NCI-H187 (cell line): Measurements from ENCODE around the gene RIPOR2.

Source experiments
- DNase-seq, 2 experiments: peaks; one replicate each; lab custom pipeline; 2025; lab: John Stamatoyannopoulos, UW

RIPOR2 gene

GRCh38 chr6:24847402-24847801, 88.4 kb downstream of the RIPOR2 start:
- DNase-seq = no peak

GRCh38 chr6:24845578-24845977, 90.2 kb downstream of the RIPOR2 start:
- DNase-seq = no peak

- DNase-seq = no peak
Measured at GRCh38 chr6:24844903-24845302, 90.9 kb downstream of the RIPOR2 start.

GRCh38 chr6:24844061-24844460, 91.7 kb downstream of the RIPOR2 start:
- DNase-seq = no peak

- DNase-seq = no peak
Measured at GRCh38 chr6:24840187-24840586, 95.6 kb downstream of the RIPOR2 start.

GRCh38 chr6:24838994-24839393, 96.8 kb downstream of the RIPOR2 start:
- no peak for DNase-seq

GRCh38 chr6:24838081-24838480, 97.7 kb downstream of the RIPOR2 start:
- DNase-seq = no peak

- no peak for DNase-seq
Measured at GRCh38 chr6:24836109-24836508, 99.7 kb downstream of the RIPOR2 start.

GRCh38 chr6:24833711-24834386, 101.9 kb downstream of the RIPOR2 start:
- no peak for DNase-seq

GRCh38 chr6:24832794-24833193, 103.0 kb downstream of the RIPOR2 start:
- DNase-seq = no peak

GRCh38 chr6:24831771-24832716, 103.7 kb downstream of the RIPOR2 start:
- DNase-seq = no peak

- DNase-seq = no peak
Measured at GRCh38 chr6:24829657-24830056, 106.1 kb downstream of the RIPOR2 start.

GRCh38 chr6:24827970-24828369, 107.8 kb downstream of the RIPOR2 start:
- DNase-seq = no peak

GRCh38 chr6:24827162-24827561, 108.6 kb downstream of the RIPOR2 start:
- no peak for DNase-seq

- DNase-seq = no peak
Measured at GRCh38 chr6:24825130-24825630, 110.6 kb downstream of the RIPOR2 start.

- no peak for DNase-seq
Measured at GRCh38 chr6:24824142-24824938, 111.4 kb downstream of the RIPOR2 start.

- no peak for DNase-seq
Measured at GRCh38 chr6:24823185-24823584, 112.6 kb downstream of the RIPOR2 start.

- DNase-seq = no peak
Measured at GRCh38 chr6:24822696-24823095, 113.1 kb downstream of the RIPOR2 start.

- no peak for DNase-seq
Measured at GRCh38 chr6:24821860-24822444, 113.8 kb downstream of the RIPOR2 start.

- DNase-seq = no peak
Measured at GRCh38 chr6:24818346-24818745, 117.4 kb downstream of the RIPOR2 start.

- no peak for DNase-seq
Measured at GRCh38 chr6:24809728-24810127, 126.0 kb downstream of the RIPOR2 start.

GRCh38 chr6:24807584-24807983, 128.2 kb downstream of the RIPOR2 start:
- no peak for DNase-seq
